Stimulated activated CD8-positive, alpha-beta memory T cell treated with anti-CD3 and anti-CD28 coated beads, Interleukin-15, amount 100 ng/mL, for 4 hours (primary cell): ENCODE measurements around the gene RARG.
"Not testable (repeated sequence)": the region's sequence is repeated elsewhere in the genome, so short reads cannot be mapped to it uniquely, and the experiment has no call there.

Source experiments
- DNase-seq, 2 donors: peaks; one replicate each; pipeline ENCODE4 v3.0.0-alpha.2; 2020; ENCODE audit warnings: low read depth in 2 of 2

The RARG gene

GRCh38 chr12:53170876-53171724 is 60.9 kb downstream of the RARG start:
- DNase-seq = no peak

- DNase-seq = no peak
Measured at GRCh38 chr12:53170215-53170614, 61.8 kb downstream of the RARG start.

GRCh38 chr12:53169644-53170043 is 62.4 kb downstream of the RARG start:
- DNase-seq = no peak

- DNase-seq = no peak
Measured at GRCh38 chr12:53166837-53167236, 65.2 kb downstream of the RARG start.

- not testable (repeated sequence) for DNase-seq
Measured at GRCh38 chr12:53163008-53163407, 69.0 kb downstream of the RARG start.

GRCh38 chr12:53161119-53161911 is 70.7 kb downstream of the RARG start:
- DNase-seq = no peak

GRCh38 chr12:53160673-53161072 is 71.3 kb downstream of the RARG start:
- DNase-seq = no peak
